Measurements from ENCODE around the gene CAMTA1.
A peak's percentile ranks its signal among the peaks of the same experiment; 100 is the strongest.

Gene CAMTA1

GRCh38 chr1:6961905-6962477, 176.7 kb downstream of the CAMTA1 start:
- no peak for DNase-seq

GRCh38 chr1:6962478-6962995, 177.3 kb downstream of the CAMTA1 start:
- peak; percentile 77 for DNase-seq

GRCh38 chr1:6962996-6963911, 178.0 kb downstream of the CAMTA1 start:
- DNase-seq = peak; percentile 82

GRCh38 chr1:6963912-6964307, 178.7 kb downstream of the CAMTA1 start:
- DNase-seq = no peak

GRCh38 chr1:6965083-6965934, 180.1 kb downstream of the CAMTA1 start:
- no peak for DNase-seq

- DNase-seq = no peak
Measured at GRCh38 chr1:6965935-6966241, 180.6 kb downstream of the CAMTA1 start.

- DNase-seq = no peak
Measured at GRCh38 chr1:6966326-6966725, 181.1 kb downstream of the CAMTA1 start.

- DNase-seq = no peak
Measured at GRCh38 chr1:6967431-6968111, 182.3 kb downstream of the CAMTA1 start.

- DNase-seq = no peak
Measured at GRCh38 chr1:6969106-6969505, 183.9 kb downstream of the CAMTA1 start.

- no peak for DNase-seq
Measured at GRCh38 chr1:6969762-6970161, 184.5 kb downstream of the CAMTA1 start.

- no peak for DNase-seq
Measured at GRCh38 chr1:6970221-6970620, 185.0 kb downstream of the CAMTA1 start.

GRCh38 chr1:6971048-6971447, 185.8 kb downstream of the CAMTA1 start:
- no peak for DNase-seq

- DNase-seq = no peak
Measured at GRCh38 chr1:6971699-6972098, 186.4 kb downstream of the CAMTA1 start.

GRCh38 chr1:6972399-6972798, 187.1 kb downstream of the CAMTA1 start:
- DNase-seq = no peak

- DNase-seq = no peak
Measured at GRCh38 chr1:6975331-6976043, 190.2 kb downstream of the CAMTA1 start.

GRCh38 chr1:6976044-6976375, 190.8 kb downstream of the CAMTA1 start:
- DNase-seq = no peak

GRCh38 chr1:6979003-6979613, 193.9 kb downstream of the CAMTA1 start:
- no peak for DNase-seq

- DNase-seq = no peak
Measured at GRCh38 chr1:6981595-6981994, 196.3 kb downstream of the CAMTA1 start.

- DNase-seq = no peak
Measured at GRCh38 chr1:6982443-6982842, 197.2 kb downstream of the CAMTA1 start.

GRCh38 chr1:6982860-6983259, 197.6 kb downstream of the CAMTA1 start:
- DNase-seq = no peak

- DNase-seq = no peak
Measured at GRCh38 chr1:6984536-6984935, 199.3 kb downstream of the CAMTA1 start.

- no peak for DNase-seq
Measured at GRCh38 chr1:6984986-6985385, 199.7 kb downstream of the CAMTA1 start.

All from activated CD8-positive, alpha-beta memory T cell treated with anti-CD3 and anti-CD28 coated beads for 24 hours (primary cell).